Measurements from ENCODE around the gene SPATS2L.
"Not testable (repeated sequence)": the region's sequence is repeated elsewhere in the genome, so short reads cannot be mapped to it uniquely, and the experiment has no call there.

The SPATS2L gene

DNA sequence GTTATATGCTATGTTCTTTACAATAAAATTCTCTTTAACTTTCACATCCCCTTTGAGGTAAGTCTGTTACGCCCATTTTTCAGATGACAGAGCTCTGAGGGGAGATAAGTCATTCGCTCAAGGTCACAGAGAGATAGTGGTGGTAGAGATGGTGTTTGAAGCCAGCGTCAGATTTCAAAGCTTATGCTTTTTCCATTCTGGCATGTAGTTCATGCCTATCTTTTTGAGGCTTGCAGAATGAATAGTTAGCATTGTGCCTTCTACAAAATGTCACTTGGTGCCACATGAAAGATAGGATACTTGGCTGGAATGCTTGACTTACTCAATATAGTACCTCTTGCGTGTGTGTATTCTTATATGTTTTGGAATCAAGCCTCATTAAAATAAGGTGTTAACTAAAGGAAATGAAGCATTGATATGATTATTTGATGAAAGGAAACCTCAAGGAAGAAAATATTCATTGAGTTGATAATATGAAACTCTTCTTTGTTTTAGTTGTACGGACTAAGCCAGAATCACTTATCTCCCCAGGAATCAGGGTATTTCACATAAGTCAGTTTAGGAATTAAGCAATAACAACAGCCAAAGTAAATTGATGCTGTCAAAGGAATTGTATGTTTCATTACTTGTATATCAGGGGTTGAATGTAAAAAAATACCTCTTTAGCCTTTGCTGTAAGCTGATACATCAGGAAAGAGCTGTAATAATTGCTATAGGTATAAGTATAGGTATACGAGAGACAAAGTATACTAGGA lies 15.5 kb downstream of the SPATS2L start:
- DNase-seq, result no peak

DNA sequence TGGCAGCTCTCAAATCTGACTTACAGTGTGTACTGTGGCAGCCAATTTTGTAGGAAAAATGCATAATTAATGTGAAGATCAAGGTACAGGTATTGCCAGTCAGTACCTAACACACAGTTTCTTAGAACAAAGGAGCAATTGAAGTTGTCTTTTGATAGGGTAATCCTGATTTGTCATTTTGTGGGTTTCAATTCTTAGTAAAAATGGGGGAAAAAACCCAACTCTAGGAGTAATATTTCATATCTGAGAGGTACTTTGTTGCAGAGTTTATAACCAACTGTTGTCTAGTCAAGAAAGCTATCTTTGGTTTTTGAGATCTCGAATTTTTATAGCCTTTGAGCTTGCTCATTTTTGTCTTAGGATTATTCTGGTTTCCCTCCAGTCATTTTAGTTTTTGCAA lies 16.1 kb downstream of the SPATS2L start:
- DNase-seq, result no peak

DNA sequence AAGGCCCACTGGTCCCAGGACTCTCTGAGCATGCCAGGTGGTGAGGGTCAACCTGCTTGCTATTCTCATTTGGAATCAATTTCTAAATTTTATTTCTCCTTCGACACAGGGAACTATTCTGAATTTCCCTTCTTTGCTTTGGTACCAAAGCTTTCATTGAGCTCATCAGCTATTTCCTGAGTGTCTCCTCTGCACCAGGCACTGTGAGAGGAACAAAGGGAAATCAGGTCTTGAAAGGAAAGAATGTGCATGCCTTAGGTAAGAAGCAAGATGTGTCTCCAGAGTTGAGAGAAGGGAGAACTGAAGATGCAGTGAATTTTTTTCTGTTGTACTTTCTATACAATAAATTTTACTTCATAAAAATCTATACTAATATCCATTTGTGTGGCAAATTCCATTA lies 17.9 kb downstream of the SPATS2L start:
- no peak for DNase-seq

DNA sequence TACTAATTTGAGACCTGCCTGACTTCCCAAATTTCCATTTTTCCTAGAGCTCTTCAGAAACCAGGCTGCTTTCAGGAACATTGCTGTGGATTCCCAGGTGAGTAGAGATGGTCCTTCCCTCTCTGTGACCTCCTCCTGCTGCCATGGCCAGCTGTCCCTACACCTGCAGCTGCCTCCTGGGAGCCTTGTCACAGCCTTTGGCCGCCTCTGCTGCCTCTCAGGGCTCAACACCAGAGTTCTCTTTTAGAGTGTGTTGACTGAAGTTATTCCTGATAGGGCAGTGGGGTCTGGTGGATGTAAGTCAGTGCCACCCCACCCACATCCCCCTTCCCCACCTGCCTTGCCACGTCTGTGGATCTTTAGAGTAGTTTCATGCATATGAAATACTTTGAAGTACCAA lies 22.9 kb downstream of the SPATS2L start:
- DNase-seq, result no peak

DNA sequence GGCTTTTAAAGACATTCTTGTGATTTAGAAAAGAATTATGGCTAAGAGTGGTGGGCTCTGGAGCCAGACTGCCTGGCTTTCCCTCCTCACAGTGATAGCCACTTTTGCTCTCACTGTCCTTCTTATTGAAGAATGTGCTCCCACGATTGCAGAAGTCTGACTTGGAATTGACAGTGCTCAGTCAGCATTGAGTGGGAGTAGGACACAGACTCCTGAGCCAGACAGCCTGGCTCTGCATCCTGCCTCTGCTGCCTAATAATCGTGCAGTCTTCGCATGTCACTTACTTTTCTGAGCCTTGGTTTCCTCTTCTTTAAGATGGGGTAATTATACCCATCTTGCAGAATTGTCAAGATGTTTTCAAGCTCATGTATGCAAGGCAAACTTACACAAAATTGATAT lies 23.3 kb downstream of the SPATS2L start:
- DNase-seq, result no peak

DNA sequence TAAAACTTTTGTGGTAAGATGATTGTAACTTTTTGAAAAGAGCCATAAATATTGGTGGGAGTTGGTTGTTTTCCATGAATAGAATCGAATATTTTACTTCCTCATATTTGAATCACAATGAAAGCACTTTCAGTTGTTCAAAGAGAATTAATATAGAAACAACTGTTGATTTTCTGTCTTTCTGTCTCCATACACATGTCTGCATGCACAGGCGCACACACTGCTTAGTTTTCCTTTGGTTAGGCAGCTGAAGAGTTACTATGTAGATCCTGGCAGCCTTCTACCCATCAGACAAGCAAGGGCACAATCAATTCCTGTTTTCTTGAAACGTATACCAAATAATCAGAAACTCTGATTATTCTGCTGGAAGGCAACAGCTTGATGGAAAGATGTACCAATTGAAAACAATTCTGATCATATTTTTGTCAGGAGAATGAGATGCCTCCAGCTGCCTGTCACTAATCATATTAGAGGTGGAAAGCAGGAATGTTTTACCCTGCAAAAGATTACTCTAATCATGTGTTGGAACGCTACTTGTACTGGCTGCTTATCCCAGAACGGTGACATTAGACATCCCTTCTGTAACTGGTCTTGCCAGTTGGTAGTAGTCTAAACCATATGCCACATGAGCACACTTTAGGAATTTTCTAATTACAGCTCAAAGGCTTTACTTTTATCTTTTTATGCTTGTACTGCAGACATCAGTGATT lies 24.0 kb downstream of the SPATS2L start:
- DNase-seq, result no peak

DNA sequence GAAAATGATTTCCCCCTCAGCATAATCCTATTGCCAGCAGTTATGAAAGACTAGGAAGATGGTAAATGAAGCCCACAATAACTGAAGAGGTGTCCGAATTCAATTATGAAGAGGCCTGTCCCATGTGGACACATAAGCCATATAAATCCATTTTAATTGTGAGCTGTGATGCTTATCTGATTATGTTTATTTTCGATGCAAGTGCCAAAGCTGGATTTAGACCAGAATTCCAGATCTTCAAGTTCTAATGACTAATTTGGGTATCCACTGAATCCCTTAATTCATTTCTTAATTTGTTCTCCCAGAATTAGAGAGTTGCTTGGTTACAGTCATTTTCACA lies 24.5 kb downstream of the SPATS2L start:
- no peak for DNase-seq

DNA sequence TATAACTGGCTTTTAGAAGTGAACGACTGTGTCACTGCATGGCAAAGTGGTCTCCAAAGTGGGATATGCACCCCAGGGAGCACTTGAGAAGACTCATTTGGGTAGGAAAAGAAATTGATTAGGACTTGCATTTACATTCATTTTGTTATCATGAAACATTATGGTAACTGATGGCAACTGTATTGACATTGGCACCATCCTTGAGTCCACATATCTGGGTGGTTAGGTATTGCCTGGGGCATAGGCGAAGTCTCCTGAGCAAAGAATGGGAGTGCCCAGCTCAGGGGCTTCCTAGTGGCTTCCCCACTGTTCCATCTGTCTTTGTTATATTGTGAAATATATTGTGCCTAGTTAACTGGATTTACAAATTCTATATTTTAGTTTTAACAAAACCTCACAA lies 29.2 kb downstream of the SPATS2L start:
- DNase-seq, result no peak

DNA sequence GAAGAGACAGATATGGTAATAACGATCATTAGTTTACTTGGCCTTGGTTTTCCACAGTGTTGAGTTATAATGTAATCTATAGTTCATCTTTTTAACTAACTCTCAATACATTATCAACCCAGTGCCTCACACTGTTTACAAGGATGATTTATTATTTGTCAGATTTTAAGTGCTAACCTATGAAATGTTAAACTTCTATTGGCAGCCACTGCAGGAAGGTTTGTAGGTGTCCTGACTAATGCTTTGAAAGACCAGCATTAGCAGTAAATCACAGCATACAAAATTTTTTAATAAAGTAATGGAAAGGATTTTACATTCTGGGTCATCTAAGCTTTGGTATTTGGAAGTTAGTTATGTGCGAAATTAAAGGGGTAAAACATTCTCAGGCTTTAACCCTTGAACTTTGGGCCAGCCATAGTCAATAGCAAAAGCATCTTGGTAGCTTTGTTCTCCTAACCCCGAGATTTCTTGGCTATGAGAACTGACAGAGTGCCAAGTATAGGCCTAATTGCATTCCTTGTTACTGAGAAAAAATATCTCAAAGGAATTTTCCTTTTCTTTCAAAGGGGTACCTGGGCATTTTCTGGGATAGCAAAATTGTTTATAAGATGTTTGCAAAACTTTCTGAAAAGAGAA lies 30.6 kb downstream of the SPATS2L start:
- no peak for DNase-seq

DNA sequence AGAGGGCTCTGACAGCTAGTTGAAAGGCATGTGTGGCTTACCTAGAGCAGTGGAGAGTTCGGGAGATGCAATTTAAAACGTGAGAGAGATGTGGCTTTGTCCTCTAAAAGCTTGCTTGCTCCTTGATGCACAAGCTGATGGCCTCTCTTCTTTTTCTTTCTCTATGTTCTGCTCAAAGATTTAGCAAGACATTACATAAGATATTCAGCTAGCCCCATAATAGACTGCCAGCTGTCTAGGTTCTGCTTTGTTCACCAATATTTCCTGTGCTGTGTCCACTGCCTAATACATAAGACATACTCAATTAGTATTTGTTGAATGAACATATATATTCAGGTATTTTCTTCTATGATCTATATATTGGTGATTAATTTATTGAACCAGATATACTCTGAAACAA lies 31.1 kb downstream of the SPATS2L start:
- no peak for DNase-seq

DNA sequence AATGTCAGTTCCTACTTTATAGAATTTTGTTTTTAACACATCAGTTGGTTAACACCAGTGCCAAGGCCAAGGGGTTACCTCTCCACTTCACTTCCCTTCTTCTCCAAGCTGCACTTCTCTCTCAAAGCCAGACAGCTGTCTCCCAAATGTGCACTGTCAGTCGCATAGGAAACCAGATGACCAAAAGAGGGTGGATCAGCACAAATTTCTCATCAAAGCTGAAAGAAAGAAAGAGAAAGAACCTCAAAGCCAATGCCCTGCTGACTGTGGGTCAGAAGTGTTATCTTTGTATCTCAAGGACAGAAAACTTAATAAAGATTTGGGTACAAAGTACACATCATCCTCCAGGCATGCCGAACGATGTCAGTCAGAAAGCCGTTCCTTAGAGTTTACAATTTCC lies 32.2 kb downstream of the SPATS2L start:
- no peak for DNase-seq

DNA sequence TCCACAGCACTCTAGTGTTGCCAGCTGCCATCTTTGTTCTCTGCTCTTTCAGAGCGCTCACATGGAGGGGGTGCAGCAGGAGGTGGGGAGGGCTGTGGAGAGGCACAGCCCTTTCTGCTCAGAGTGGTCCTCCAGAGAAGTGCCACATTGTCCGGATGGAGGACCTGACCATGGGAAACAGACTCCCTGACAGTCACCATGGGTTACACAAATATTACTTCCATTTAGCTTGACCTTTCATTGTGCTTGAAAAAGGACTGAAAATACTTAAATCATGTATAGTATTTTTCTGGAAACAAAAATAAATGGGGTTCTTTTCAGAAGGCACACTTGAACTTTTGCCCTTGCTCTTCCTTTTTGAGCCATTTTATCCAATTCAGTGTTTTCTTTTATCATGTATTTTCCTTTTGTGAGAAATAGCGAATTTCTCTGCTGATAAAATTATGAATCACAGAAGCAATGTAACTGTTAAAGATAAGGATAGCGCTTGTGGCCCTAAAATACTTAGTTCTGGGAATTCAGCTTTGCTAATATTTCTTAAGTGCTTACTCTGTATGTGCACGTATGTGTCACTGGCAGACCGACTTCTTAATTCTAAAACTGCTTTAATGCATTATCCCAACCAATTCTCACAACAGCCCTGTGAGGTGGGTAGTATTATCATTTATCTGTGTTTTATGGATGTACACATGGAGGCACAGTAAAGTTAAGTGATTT lies 34.2 kb downstream of the SPATS2L start:
- no peak for DNase-seq

DNA sequence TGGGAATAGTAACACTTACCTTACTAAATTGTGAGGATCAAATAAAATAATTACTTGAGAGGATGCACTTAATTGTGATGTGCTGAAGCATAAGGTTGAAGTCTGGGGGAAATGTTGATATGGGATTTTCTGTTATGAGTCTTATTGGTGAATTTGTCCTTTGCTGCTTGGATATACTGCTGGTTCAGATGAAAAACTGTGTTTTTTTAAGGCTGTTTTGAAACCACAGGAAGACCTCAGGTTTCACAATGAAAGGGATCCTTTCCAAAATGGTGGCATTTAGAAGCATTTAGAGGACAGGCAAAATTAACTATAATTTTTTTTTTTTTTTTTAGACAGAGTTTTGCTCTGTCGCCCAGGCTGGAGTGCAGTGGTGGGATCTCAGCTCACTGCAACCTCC lies 34.9 kb downstream of the SPATS2L start:
- DNase-seq, result no peak

DNA sequence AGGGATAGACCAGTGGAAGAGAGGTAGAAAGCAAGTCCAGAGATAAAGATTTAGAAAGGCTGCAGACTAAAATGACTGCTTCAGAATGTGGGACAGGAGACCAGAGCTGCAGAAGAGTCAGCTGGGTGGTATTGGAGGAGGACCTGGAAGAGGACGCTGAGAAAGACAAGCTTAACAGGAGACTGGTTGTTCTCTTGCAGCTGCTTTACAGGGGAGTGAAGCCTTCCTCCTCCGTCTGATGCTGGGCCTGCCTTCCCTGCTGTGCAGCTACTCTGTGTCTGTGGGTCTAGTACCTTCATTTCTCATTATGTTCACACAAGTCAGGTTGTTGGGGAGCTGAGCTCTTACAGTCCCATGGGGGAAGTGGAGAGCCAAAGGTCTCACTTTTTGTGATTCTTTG lies 35.7 kb downstream of the SPATS2L start:
- DNase-seq, result no peak

DNA sequence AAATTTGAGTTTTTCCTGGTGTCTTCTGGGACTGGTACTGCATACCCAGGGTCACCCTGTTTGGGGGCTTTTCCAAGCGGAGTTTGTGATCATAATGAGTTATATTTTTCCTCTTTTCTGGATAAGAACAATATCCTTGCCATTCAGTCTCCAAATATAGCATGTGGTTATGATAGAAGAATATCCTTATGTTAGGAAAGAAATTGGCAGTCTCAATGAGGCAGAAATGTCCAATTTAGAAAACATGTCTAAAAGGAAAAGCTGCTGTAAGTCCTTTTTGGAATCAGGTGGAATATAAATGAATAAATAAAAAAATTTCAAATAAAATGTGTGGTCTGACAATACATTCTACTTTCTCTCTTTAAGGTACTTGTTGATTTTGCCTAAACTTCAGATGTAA lies 36.2 kb downstream of the SPATS2L start:
- DNase-seq, result no peak

DNA sequence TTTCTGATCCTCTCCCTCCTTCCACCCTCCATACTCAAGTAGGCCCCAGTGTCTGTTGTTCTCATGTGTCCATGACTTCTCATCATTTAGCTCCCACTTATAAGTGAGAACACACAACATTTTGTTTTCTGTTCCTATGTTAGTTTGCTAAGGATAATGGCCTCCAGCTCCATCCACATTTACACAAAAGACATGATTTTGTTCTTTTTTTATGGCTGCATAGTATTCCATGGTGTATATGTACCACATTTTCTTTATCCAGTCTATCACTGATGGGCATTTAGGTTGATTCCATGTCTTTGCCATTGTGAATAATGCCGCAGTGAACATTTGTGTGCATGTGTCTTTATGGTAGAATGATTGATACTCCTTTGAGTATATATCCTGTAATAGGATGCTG lies 37.7 kb downstream of the SPATS2L start:
- DNase-seq, result not testable (repeated sequence)

DNA sequence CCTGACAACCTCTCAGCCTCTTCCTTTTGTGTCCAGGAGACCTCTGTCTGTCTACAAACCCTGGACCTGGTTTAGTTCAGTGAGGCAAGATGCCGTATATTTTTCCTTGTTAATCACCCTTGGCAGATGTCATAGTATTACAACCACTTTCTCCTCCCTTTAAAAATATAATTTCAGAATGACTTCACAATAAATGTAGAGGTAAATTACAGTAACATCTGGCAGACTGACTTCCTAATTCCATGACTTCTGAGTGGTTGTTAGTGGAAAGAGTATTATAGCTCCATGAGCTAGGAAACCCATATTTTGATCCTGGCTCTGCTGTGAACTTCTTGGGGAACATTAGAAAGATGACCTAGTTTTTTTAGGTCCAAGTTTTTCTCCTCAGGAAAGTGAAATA lies 39.5 kb downstream of the SPATS2L start:
- DNase-seq, result no peak

DNA sequence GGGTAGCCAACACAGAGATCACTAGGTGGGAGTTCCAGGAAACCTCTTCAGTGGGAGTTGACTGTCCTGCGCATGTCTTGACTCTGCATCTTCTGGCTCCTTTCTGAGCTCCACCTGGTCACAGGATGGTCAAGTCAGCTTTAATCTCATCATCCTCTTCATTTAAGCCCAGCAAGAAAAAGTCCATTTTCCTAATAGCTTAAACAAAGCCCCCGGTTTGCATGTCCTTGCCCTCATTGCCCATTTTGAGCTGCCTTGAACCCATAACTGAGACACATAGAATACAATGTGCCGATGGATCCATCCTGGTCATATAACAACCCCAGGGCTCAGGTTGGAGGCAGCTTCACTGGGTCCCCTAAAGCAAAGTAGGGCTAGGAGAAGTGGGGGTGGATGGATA lies 40.8 kb downstream of the SPATS2L start:
- no peak for DNase-seq

DNA sequence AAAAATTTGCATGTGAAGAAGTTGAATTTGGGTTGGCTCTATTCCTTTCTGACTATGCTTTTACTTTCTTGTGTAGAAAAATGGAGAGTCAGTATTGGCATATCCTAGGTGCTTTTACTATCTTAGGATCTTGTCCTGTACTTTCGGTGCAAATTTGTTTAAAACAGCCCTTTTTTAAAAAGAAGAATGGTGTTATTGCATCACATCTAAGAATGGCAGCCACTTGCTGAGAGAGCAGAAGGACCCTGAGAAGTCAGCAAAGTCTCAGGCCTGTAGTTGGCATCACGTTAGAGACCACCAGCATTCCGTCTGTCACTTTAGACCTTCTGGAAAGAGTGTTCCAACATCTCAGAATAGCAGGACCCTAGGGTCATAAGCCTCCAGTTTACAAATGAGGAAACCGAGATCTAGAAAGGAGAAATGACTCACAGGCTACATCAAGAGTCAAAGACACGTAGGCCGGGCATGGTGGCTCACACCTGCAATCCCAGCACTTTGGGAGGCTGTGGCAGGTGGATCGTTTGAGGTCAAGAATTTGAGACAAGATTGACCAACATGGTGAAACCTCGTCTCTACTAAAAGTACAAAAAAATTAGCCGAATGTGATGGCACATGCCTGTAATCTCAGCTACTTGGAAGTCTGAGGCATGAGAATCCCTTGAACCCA lies 42.5 kb downstream of the SPATS2L start:
- no peak for DNase-seq

DNA sequence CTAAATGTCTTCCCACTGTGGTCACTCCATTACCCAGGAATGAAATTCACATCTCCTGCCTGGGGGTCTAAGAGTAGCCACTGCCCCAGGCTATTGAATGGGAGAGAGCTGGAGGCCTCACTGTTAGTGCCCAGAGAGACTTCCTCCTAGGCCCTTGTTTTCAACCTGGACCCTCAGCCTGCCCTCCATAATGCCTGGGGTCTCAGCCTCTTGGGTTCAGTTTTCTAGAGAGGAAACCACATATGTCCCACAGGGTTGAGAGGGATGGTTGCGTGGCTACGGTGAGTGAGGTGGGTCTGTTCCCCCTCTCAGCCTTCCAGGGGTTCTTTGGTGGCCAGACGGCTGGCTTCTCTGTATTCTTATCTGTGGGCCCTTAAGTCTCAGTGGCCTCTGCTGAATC lies 43.4 kb downstream of the SPATS2L start:
- no peak for DNase-seq

DNA sequence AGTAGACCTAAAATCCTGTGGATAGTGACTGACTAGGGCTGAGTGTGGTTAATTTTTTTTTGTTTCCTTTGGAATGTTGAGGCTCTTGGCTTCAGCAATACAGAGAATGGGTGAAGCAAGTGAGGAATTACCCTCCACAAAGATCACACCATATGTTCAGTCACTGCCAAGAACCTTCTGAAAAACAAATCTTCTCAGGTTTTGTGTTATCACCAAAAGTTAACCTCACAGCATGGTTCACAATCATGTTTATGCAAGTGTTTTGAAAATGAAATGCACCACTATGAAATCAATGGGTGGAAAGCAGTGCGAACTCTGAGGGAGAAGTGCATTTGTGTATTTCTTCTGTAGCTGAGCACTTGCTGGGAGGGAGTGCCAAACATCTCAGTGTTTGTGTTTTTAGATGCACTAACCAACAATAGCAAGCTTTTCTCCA lies 44.4 kb downstream of the SPATS2L start:
- no peak for DNase-seq

DNA sequence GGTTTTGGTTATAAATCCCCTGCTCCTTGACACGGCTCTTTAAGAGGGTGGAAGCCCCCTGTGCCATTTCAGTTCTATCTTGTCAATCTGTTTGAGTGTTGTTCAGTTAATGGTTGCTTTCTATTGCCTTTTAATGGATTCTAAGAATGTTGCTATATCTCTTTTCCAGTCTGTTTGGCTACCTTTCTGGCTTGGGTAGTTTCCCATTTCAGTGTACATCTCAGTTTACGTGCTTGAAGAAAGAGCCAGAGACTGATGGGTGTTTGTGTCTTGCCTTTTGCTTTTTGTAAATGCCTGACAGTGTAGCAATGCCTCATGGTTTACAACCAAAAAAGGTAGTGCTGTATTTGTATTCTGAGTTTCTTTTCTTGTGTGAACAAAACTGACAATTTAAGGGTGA lies 45.3 kb downstream of the SPATS2L start:
- DNase-seq, result no peak

DNA sequence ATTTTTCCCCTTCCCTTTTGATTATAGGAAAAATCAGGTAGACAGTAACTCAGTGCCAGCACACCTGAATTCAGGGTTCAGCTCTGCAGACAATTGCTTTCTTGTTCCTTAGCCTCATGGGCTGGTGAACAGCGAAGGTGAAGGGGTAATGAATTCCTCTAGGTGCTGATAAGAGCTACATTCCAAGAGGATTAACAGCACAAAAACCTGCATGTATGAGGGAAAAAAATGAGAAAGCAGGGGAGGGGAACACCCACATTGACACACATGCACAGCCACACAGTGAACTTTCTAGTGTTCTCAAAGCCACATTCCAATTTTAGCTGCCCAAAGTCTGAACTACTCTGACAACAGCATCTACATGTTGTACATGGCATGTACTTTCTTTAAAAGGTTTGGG lies 46.1 kb downstream of the SPATS2L start:
- no peak for DNase-seq

Data from activated CD4-positive, CD25-positive, alpha-beta regulatory T cell treated with anti-CD3 and anti-CD28 coated beads, Interleukin-2, amount 50 U/mL, for 72 hours (primary cell).